Superior temporal gyrus (tissue), 1 donor: Measurements from ENCODE around the gene DCX.

Experiments
- DNase-seq: peaks from one replicate; pipeline ENCODE4 v3.0.0-alpha.2; 2016; ENCODE audit errors: extremely low spot score

The DCX gene

GRCh38 chrX:111309083-111309482, 102.9 kb downstream of the DCX start:
- no peak for DNase-seq

- no peak for DNase-seq
Observed at GRCh38 chrX:111308039-111308438, 104.0 kb downstream of the DCX start.

- DNase-seq = no peak
Observed at GRCh38 chrX:111302284-111302683, 109.7 kb downstream of the DCX start.

- DNase-seq = no peak
Observed at GRCh38 chrX:111288841-111289240, 123.2 kb downstream of the DCX start.

- DNase-seq = no peak
Observed at GRCh38 chrX:111284631-111285293, 127.2 kb downstream of the DCX start.

GRCh38 chrX:111283446-111283845, 128.5 kb downstream of the DCX start:
- no peak for DNase-seq

- no peak for DNase-seq
Observed at GRCh38 chrX:111282991-111283390, 129.0 kb downstream of the DCX start.

- DNase-seq = no peak
Observed at GRCh38 chrX:111282139-111282538, 129.9 kb downstream of the DCX start.

GRCh38 chrX:111270339-111270738, 141.7 kb downstream of the DCX start, which contains the start of gene CAPN6:
Gene CAPN6 (minus strand): TSS chrX:111270483. CDS start chrX:111263936, 6,547 bp downstream.
- DNase-seq = no peak

- DNase-seq = no peak
Observed at GRCh38 chrX:111268506-111268905, 143.5 kb downstream of the DCX start.

GRCh38 chrX:111265486-111265885, 146.5 kb downstream of the DCX start:
- DNase-seq = no peak

- peak; percentile 12 for DNase-seq
Observed at GRCh38 chrX:111264385-111264784, 147.6 kb downstream of the DCX start.

GRCh38 chrX:111262086-111262485, 149.9 kb downstream of the DCX start:
- DNase-seq = no peak

- DNase-seq = no peak
Observed at GRCh38 chrX:111260451-111260850, 151.5 kb downstream of the DCX start.

GRCh38 chrX:111259559-111259958, 152.4 kb downstream of the DCX start:
- DNase-seq = no peak

GRCh38 chrX:111257733-111258132, 154.3 kb downstream of the DCX start:
- DNase-seq = no peak

- DNase-seq = no peak
Observed at GRCh38 chrX:111254896-111255693, 156.9 kb downstream of the DCX start.

- peak; percentile 60 for DNase-seq
Observed at GRCh38 chrX:111244235-111244750, 167.7 kb downstream of the DCX start.
